Rectal smooth muscle tissue (tissue), 1 donor: Measurements from ENCODE around the gene PSRC1.

ENCODE experiments used
- H3K27ac ChIP-seq: one replicate; pipeline ENCODE4 v1.7.0; 2013; ENCODE audit warnings: low read depth, low read length, inconsistent platforms
- H3K27me3 ChIP-seq: one replicate; pipeline ENCODE4 v1.7.0; 2013; ENCODE audit warnings: low read length; ENCODE audit not compliant: control insufficient read depth, insufficient read depth
- H3K36me3 ChIP-seq: one replicate; pipeline ENCODE4 v1.7.0; 2013; ENCODE audit warnings: low read length; ENCODE audit not compliant: control insufficient read depth, insufficient read depth
- H3K4me1 ChIP-seq: one replicate; pipeline ENCODE4 v1.7.0; 2013; ENCODE audit warnings: low read length; ENCODE audit not compliant: control insufficient read depth, insufficient read depth
- H3K4me3 ChIP-seq: one replicate; pipeline ENCODE4 v1.7.0; 2013; ENCODE audit warnings: low read length
- H3K9ac ChIP-seq: one replicate; pipeline ENCODE4 v1.7.0; 2013; ENCODE audit warnings: low read length

PSRC1 gene

GRCh38 chr1:109240158-109241152 lies 42.5 kb downstream of the PSRC1 start:
- H3K4me1 ChIP-seq: peaks cover 3% of the 10 kb centered on the region
- peaks cover 23% of the 10 kb centered on the region for H3K36me3 ChIP-seq
- peak overlapping the region; percentile 61 for H3K27ac ChIP-seq
- no peaks in the 10 kb centered on the region for H3K27me3 ChIP-seq
- peak overlapping the region; percentile 10 for H3K9ac ChIP-seq
- peak overlapping the region; percentile 26 for H3K4me3 ChIP-seq

- H3K27ac ChIP-seq: peak overlapping the region; percentile 61
- H3K4me1 ChIP-seq: peaks cover 3% of the 10 kb centered on the region
- H3K36me3 ChIP-seq: peaks cover 28% of the 10 kb centered on the region
- no peak overlapping the region for H3K4me3 ChIP-seq
- no peak overlapping the region for H3K9ac ChIP-seq
- no peaks in the 10 kb centered on the region for H3K27me3 ChIP-seq
Measured at GRCh38 chr1:109239409-109240068, 43.4 kb downstream of the PSRC1 start.

- peaks cover 3% of the 10 kb centered on the region for H3K4me1 ChIP-seq
- H3K27ac ChIP-seq: no peak overlapping the region
- H3K4me3 ChIP-seq: no peak overlapping the region
- peaks cover 28% of the 10 kb centered on the region for H3K36me3 ChIP-seq
- no peak overlapping the region for H3K9ac ChIP-seq
- H3K27me3 ChIP-seq: no peaks in the 10 kb centered on the region
Measured at GRCh38 chr1:109239047-109239408, 43.9 kb downstream of the PSRC1 start.

- Histone ChIP-seq H3K9ac (no peak overlapping the region), H3K36me3 (peaks cover 28% of the 10 kb centered on the region), H3K27ac (no peak overlapping the region), H3K4me1 (peaks cover 3% of the 10 kb centered on the region), H3K27me3 (no peaks in the 10 kb centered on the region), H3K4me3 (no peak overlapping the region)
Measured at GRCh38 chr1:109238382-109238781, 44.6 kb downstream of the PSRC1 start.

- H3K4me1 ChIP-seq: peaks cover 3% of the 10 kb centered on the region
- H3K9ac ChIP-seq: no peak overlapping the region
- no peak overlapping the region for H3K4me3 ChIP-seq
- no peak overlapping the region for H3K27ac ChIP-seq
- peaks cover 31% of the 10 kb centered on the region for H3K36me3 ChIP-seq
- H3K27me3 ChIP-seq: no peaks in the 10 kb centered on the region
Measured at GRCh38 chr1:109237512-109237911, 45.4 kb downstream of the PSRC1 start.

GRCh38 chr1:109235137-109235536 lies 47.8 kb downstream of the PSRC1 start:
- H3K4me3 ChIP-seq: no peak overlapping the region

GRCh38 chr1:109231066-109231465 lies 51.9 kb downstream of the PSRC1 start:
- H3K4me1 ChIP-seq: no peaks in the 10 kb centered on the region
- no peak overlapping the region for H3K9ac ChIP-seq
- H3K4me3 ChIP-seq: no peak overlapping the region
- no peak overlapping the region for H3K27ac ChIP-seq
- H3K36me3 ChIP-seq: peaks cover 48% of the 10 kb centered on the region
- no peaks in the 10 kb centered on the region for H3K27me3 ChIP-seq

More at GRCh38 chr1:109235137-109235536, 47.8 kb downstream of the PSRC1 start:
- Histone ChIP-seq H3K36me3 (peaks cover 51% of the 10 kb centered on the region), H3K9ac (no peak overlapping the region), H3K4me1 (no peaks in the 10 kb centered on the region), H3K27ac (no peak overlapping the region), H3K27me3 (no peaks in the 10 kb centered on the region)
